ENCODE measurements around the gene ZBTB9.

- no peak for TF ChIP-seq CTCF (conservative IDR thresholded peaks at IDR 0.05; ENCODE audit: low read depth, low read length)
- TF ChIP-seq EZH2 (IDR thresholded peaks at IDR 0.05; ENCODE audit: borderline replicate concordance, low read depth, low read length, poor library complexity, severe bottlenecking): no peak
Measured at GRCh38 chr6:33445119-33445603, 9.2 kb upstream of the ZBTB9 start.
